IMR-90 (cell line): Measurements from ENCODE around the gene METTL1. TPM values are rescaled to one million over a fixed set of nuclear protein-coding genes. Genes with fewer than 3 reads are reported as not detected.

ENCODE experiments used
- ATAC-seq: fragments of 200-7000 bp; cut with Tn5 transposase; 2 replicates; pipeline ENCODE4 v1.9.1; 2020; ENCODE audit warnings: low read depth, mild to moderate bottlenecking, moderate library complexity
- BruUV-seq: library from RNA; stranded (reverse); fragments of 400-500 nt; replicated peaks from 2 replicates; lab custom pipeline; 2021; lab: Mats Ljungman, UMichigan
- CTCF ChIA-PET: fragments of 300-600 bp; formaldehyde crosslinking; extraction: SDS; loops from one replicate; lab custom pipeline; 2021; ENCODE audit warnings: antibody characterized with exemption; lab: Yijun Ruan, JAX
- POLR2A ChIA-PET: fragments of 300-600 bp; sonication (Branson Sonifier 250); formaldehyde crosslinking; loops from one replicate; lab custom pipeline; 2022; ENCODE audit warnings: antibody characterized with exemption; ENCODE audit not compliant: unreplicated experiment; lab: Charles Lee
- DNase-seq: peaks from one replicate; pipeline ENCODE4 v3.0.0; 2013
- H2AFZ ChIP-seq: replicated peaks from 2 replicates; pipeline ENCODE3; 2013; ENCODE audit warnings: low read length, mild to moderate bottlenecking; ENCODE audit not compliant: poor library complexity
- H2AK5ac ChIP-seq: 2 replicates; pipeline ENCODE4 v1.6.1; 2013; ENCODE audit warnings: low read depth, low read length, inconsistent platforms
- H2AK9ac ChIP-seq: replicated peaks from 2 replicates; pipeline ENCODE3; 2013; ENCODE audit warnings: mild to moderate bottlenecking, low read depth, low read length, moderate library complexity; ENCODE audit not compliant: poor library complexity
- H2BK120ac ChIP-seq: 2 replicates; pipeline ENCODE4 v1.6.1; 2013; ENCODE audit warnings: low read depth, low read length, inconsistent platforms
- H2BK15ac ChIP-seq: 3 replicates; pipeline ENCODE4 v1.6.1; 2013; ENCODE audit warnings: low read depth, low read length, inconsistent platforms
- H2BK20ac ChIP-seq: 2 replicates; pipeline ENCODE4 v1.6.1; 2013; ENCODE audit warnings: low read depth, mild to moderate bottlenecking, inconsistent platforms, low read length, moderate library complexity
- H2BK5ac ChIP-seq: 2 replicates; pipeline ENCODE4 v1.6.1; 2013; ENCODE audit warnings: mild to moderate bottlenecking, low read depth, low read length, inconsistent platforms; ENCODE audit not compliant: poor library complexity, severe bottlenecking
- H3K14ac ChIP-seq: replicated peaks from 2 replicates; pipeline ENCODE4 v1.6.1; 2013; ENCODE audit warnings: low read depth, low read length, inconsistent platforms
- H3K18ac ChIP-seq: 2 replicates; pipeline ENCODE4 v1.6.1; 2013; ENCODE audit warnings: low read depth, low read length, control low read depth
- H3K23ac ChIP-seq: 2 replicates; pipeline ENCODE4 v1.6.1; 2013; ENCODE audit warnings: low read depth, low read length, inconsistent platforms
- H3K27ac ChIP-seq: 2 replicates; pipeline ENCODE4 v1.5.1; 2013; ENCODE audit warnings: mild to moderate bottlenecking, control low read depth, low read length; ENCODE audit not compliant: insufficient read depth
- H3K27me3 ChIP-seq: 2 replicates; pipeline ENCODE4 v1.6.1; 2013; ENCODE audit warnings: low read length; ENCODE audit not compliant: control insufficient read depth, insufficient read depth
- H3K36me3 ChIP-seq: 2 replicates; pipeline ENCODE4 v1.6.1; 2013; ENCODE audit warnings: low read length, mixed read lengths; ENCODE audit not compliant: control insufficient read depth, insufficient read depth
- H3K4ac ChIP-seq: 2 replicates; pipeline ENCODE4 v1.6.1; 2013; ENCODE audit warnings: low read depth, low read length, inconsistent platforms
- H3K4me1 ChIP-seq: 2 replicates; pipeline ENCODE4 v1.6.1; 2013; ENCODE audit warnings: low read length, mixed read lengths; ENCODE audit not compliant: control insufficient read depth, insufficient read depth
- H3K4me2 ChIP-seq: 2 replicates; pipeline ENCODE4 v1.6.1; 2013; ENCODE audit warnings: low read depth, mild to moderate bottlenecking, control low read depth, low read length, moderate library complexity
- H3K4me3 ChIP-seq: 2 replicates; pipeline ENCODE4 v1.5.1; 2013; ENCODE audit warnings: low read depth, mild to moderate bottlenecking, control low read depth, low read length, moderate library complexity; ENCODE audit not compliant: insufficient read depth
- H3K56ac ChIP-seq: 2 replicates; pipeline ENCODE4 v1.6.1; 2013; ENCODE audit warnings: low read length, inconsistent platforms; ENCODE audit not compliant: insufficient read depth; ENCODE audit errors: extremely low read depth
- H3K79me1 ChIP-seq, 2 experiments: 2 replicates each; pipeline ENCODE4 v1.6.1; 2013; ENCODE audit warnings: low read length in 2 of 2, inconsistent platforms in 1 of 2, low read depth in 1 of 2
- H3K9ac ChIP-seq: 2 replicates; pipeline ENCODE4 v1.6.1; 2013; ENCODE audit warnings: low read depth, low read length, control low read depth
- H3K9me1 ChIP-seq: 2 replicates; pipeline ENCODE4 v1.6.1; 2013; ENCODE audit warnings: low read length, inconsistent platforms; ENCODE audit not compliant: insufficient read depth
- H3K9me3 ChIP-seq: 2 replicates; pipeline ENCODE4 v1.6.1; 2013; ENCODE audit warnings: low read length; ENCODE audit not compliant: control insufficient read depth, insufficient read depth
- H4K20me1 ChIP-seq: 2 replicates; pipeline ENCODE4 v1.6.1; 2013; ENCODE audit warnings: low read length, inconsistent platforms; ENCODE audit not compliant: insufficient read depth
- H4K5ac ChIP-seq: 2 replicates; pipeline ENCODE4 v1.6.1; 2013; ENCODE audit warnings: mild to moderate bottlenecking, low read depth, low read length, control low read depth
- H4K8ac ChIP-seq, 2 experiments: 2 replicates each; pipeline ENCODE4 v1.6.1; 2013; ENCODE audit warnings: low read depth in 2 of 2, low read length in 2 of 2, control low read depth in 1 of 2, inconsistent platforms in 1 of 2
- H4K91ac ChIP-seq: 2 replicates; pipeline ENCODE4 v1.6.1; 2013; ENCODE audit warnings: low read depth, low read length, inconsistent platforms; ENCODE audit not compliant: insufficient read depth
- FOS ChIP-seq: fragments of 150-350 bp; IDR thresholded peaks from 2 replicates; pipeline ENCODE4 v1.6.1; 2016; ENCODE audit warnings: low read depth, low read length
- MAFK ChIP-seq: IDR thresholded peaks from 2 replicates; pipeline ENCODE4 v1.6.1; 2012; ENCODE audit warnings: low read depth, low read length, improper control_type of control experiment
- NFE2L2 ChIP-seq: fragments of 150-350 bp; IDR thresholded peaks from 2 replicates; pipeline ENCODE4 v1.6.1; 2016; ENCODE audit warnings: low read depth, mild to moderate bottlenecking, low read length
- WGBS, 2 experiments: methylation state at CpG; one replicate each; pipeline versions ENCODE4 v1.1.5 to v1.1.7; 2013; ENCODE audit warnings: missing lambda C conversion rate in 2 of 2; ENCODE audit not compliant: insufficient read length in 1 of 2; ENCODE audit errors: extremely low coverage in 2 of 2; 5-methylcytosine and 5-hydroxymethylcytosine counted together
- dilution Hi-C: fragments of 300-500 bp; cut with HindIII; formaldehyde crosslinking; loops from one replicate; pipeline ENCODE4 v1.14.3; 2018; ENCODE audit warnings: low sequenced_read_pairs; ENCODE audit not compliant: unreplicated experiment
- in situ Hi-C: fragments of 300-500 bp; cut with MboI; formaldehyde crosslinking; loops from 3 replicates; pipeline ENCODE4 v1.14.3; 2019; ENCODE audit warnings: low sequenced_read_pairs, inconsistent platforms, mixed read lengths
- intact Hi-C: fragments of 100-400 bp; cut with micrococcal nuclease; formaldehyde crosslinking; loops from 2 replicates; pipeline ENCODE4 v1.10.0; 2022
- polyA plus RNA-seq, 3 experiments: library from polyadenylated mRNA; depleted of rRNA; stranded (reverse); fragments of >200 nt; gene quantifications; 2 replicates each; pipeline ENCODE4 v1.2.3, GENCODE V29; 2012; ENCODE audit warnings: low replicate concordance in 1 of 3
- total RNA-seq: library from RNA; depleted of rRNA; stranded (reverse); fragments of >200 nt; gene quantifications from 2 replicates; pipeline ENCODE4 v1.2.3, GENCODE V29; 2012

METTL1 gene
- total and polyA plus RNA-seq, 2 of the 4 experiments (the other 2 are of a cell fraction), result 12.4 to 27.5 TPM

GRCh38 chr12:57745485-57745881, 26.4 kb downstream of the METTL1 start:
- Histone ChIP-seq H3K27ac (peak overlapping the region; percentile 93), H2BK120ac (peak overlapping the region; percentile 57), H3K79me1 (peaks cover 17 to 41% of the 10 kb centered on the region in 2 experiments; a peak in 3 of 4 replicates), H3K9me3 (no peaks in the 10 kb centered on the region), H3K9ac (peak overlapping the region; percentile 90), H3K4me2 (peak overlapping the region; percentile 94), H2AFZ (peak overlapping the region; percentile 96), H3K18ac (peak overlapping the region; percentile 9; the same call in 1 of the 2 replicates), H3K36me3 (peaks cover 18% of the 10 kb centered on the region), H3K4me3 (peak overlapping the region; percentile 69), H2BK20ac (peak overlapping the region; percentile 28; the same call in 1 of the 2 replicates), H3K56ac (peak overlapping the region; percentile 97), H2AK9ac (peak overlapping the region; percentile 99), H4K20me1 (0 out of 2 replicates have a peak, but pooled peaks cover 3% of the 10 kb centered on the region), H3K27me3 (peaks cover 17% of the 10 kb centered on the region), H2BK15ac (0 out of 3 replicates have a peak overlapping the region, but pooled peaks have one; percentile 9), H2AK5ac (peak overlapping the region; percentile 98), H2BK5ac (peak overlapping the region; percentile 45), H4K8ac (peak overlapping the region; percentile 74 to 100), H3K23ac (peak overlapping the region; percentile 98), H3K4me1 (peaks cover 3% of the 10 kb centered on the region), H4K5ac (peak overlapping the region; percentile 80), H3K14ac (peak overlapping the region; percentile 100), H4K91ac (peak overlapping the region; percentile 96), H3K9me1 (peaks cover 10% of the 10 kb centered on the region), H3K4ac (peak overlapping the region; percentile 100)
- TF ChIP-seq NFE2L2 (no peak), MAFK (no peak), FOS (no peak)
- no CpG with 5 or more reads among the region's 8 CpGs for WGBS, 2 experiments
- DNase-seq (peak; percentile 7), ATAC-seq (no peak)
- dilution Hi-C loops (no loop called here), in situ Hi-C loops (no loop called here), intact Hi-C loops (no loop called here)
- CTCF ChIA-PET, result interaction anchor here (1.9 kb wide), 1 partner anchor 9 kb away, joined by 6 read pairs; no protein-coding TSS in a partner anchor
- POLR2A ChIA-PET, result no interaction called here
- BruUV-seq, result no TSS peak
